ENCODE results near the gene GAST. TPM values are rescaled to one million over a fixed set of nuclear protein-coding genes. Genes with fewer than 3 reads are reported as not detected.

The GAST gene
- total and polyA plus RNA-seq, 10 donors, result not detected

DNA sequence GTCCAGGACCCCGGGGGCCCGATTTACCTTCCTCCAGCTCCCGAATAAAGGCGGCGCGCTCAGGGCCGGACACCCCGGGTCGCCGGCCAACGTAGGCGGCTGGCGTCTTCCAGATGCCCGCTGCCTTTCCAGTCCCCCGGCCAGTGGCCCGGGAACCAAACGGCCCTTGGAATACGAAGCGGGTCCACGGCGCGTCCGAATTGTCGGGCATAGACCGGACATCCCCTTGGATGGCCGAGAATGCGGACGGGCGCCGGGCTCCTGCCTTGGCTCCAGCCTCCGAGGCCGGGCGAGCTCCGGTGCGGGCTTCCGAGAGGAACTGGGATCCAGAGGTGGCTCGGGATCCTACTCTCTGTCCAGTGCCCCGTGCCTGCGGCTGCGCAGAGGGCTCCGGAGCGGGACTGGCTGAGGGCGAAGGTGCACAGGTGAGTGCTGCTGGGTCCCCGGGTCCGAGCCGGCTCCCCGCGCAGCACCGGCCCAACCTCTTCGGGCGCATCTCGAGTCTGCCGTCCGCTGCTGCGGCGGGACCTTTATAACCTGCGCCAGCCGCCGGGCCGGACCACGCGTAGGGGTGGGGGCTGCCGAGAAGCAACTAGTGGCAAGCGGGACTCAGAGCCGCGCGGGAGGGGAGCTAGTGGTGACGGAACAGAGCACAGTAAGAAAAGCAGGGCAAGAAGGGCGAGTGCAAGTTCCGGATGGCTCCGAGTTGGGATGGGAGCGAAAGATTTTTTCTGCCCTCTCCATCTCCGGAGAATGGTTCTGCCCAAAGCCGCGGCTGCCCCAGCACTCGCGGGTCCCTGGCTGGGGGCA lies 22.2 kb downstream of the GAST start, which contains the start of gene HAP1:
TSS of gene HAP1 (minus strand) at position 505 of the 810 bp plus-strand sequence. CDS start at position 496, 9 bp downstream.
- no peak for DNase-seq
- H3K4me3 ChIP-seq, result peak within 1 kb of the TSS; percentile 28 to 71 (median 42)
- no peaks in the 10 kb centered on the region for H3K36me3 ChIP-seq
- H3K4me1 ChIP-seq, result peaks cover 5 to 50% (median 30%) of the 10 kb centered on the region in 6 donors
- H3K9me3 ChIP-seq, result no peaks in the 10 kb centered on the region
- 1 to 6% (median 1%) methylated on average over 39 to 77 of the region's 77 CpGs for WGBS, 5 donors
- intact Hi-C loops (cut with DNase I; ENCODE audit: low total_unique reads), result no loop called here
- no peak within 1 kb of the TSS for H3K27ac ChIP-seq
- peaks cover 5 to 68% (median 43%) of the 10 kb centered on the region in 7 donors for H3K27me3 ChIP-seq (replicated peaks in 1 of 7)
- TF ChIP-seq, protein P1, sequence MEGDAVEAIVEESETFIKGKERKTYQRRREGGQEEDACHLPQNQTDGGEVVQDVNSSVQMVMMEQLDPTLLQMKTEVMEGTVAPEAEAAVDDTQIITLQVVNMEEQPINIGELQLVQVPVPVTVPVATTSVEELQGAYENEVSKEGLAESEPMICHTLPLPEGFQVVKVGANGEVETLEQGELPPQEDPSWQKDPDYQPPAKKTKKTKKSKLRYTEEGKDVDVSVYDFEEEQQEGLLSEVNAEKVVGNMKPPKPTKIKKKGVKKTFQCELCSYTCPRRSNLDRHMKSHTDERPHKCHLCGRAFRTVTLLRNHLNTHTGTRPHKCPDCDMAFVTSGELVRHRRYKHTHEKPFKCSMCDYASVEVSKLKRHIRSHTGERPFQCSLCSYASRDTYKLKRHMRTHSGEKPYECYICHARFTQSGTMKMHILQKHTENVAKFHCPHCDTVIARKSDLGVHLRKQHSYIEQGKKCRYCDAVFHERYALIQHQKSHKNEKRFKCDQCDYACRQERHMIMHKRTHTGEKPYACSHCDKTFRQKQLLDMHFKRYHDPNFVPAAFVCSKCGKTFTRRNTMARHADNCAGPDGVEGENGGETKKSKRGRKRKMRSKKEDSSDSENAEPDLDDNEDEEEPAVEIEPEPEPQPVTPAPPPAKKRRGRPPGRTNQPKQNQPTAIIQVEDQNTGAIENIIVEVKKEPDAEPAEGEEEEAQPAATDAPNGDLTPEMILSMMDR (IDR thresholded peaks at IDR 0.05 in 8 of 11, conservative IDR thresholded peaks at IDR 0.05 in 3 of 11), result no peak
- TF ChIP-seq POLR2AphosphoS5 (IDR thresholded peaks at IDR 0.05), result peak; percentile 71 to 85 (median 81)
- TF ChIP-seq POLR2A (IDR thresholded peaks at IDR 0.05), result no peak

DNA sequence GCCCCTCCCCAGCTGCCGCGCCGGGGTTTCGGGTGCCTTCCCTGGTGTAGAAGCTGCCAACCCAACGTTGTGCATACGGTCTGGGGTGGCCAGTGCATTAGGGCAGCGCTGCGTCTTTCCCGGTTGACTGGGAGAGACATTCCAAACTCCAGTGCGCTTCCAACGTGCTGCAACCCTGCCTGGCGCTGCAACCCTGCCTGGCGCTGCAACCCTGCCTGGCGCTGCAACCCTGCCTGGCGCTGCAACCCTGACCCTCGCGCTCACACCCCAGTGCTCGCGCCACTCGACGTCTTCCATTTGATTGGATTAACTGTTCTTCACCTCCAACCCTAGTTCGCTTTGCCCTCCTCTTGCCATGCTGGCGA lies 22.8 kb downstream of the GAST start:
- intact Hi-C loops (cut with DNase I; ENCODE audit: low total_unique reads), result no loop called here
- Histone ChIP-seq H3K9me3 (no peaks in the 10 kb centered on the region), H3K36me3 (no peaks in the 10 kb centered on the region), H3K27ac (no peak overlapping the region), H3K27me3 (replicated peaks in 1 of 7) (peaks cover 5 to 68% (median 43%) of the 10 kb centered on the region in 7 donors), H3K4me1 (peaks cover 5 to 50% (median 30%) of the 10 kb centered on the region in 6 donors), H3K4me3 (peak overlapping the region; percentile 28 to 71 (median 42))
- TF ChIP-seq POLR2AphosphoS5 (IDR thresholded peaks at IDR 0.05) (no peak), POLR2A (IDR thresholded peaks at IDR 0.05) (no peak)
- TF ChIP-seq, protein P1 (IDR thresholded peaks at IDR 0.05 in 8 of 11, conservative IDR thresholded peaks at IDR 0.05 in 3 of 11), result no peak
- WGBS, 5 donors, result 5 to 11% (median 8%) methylated on average over 17 to 23 of the region's 23 CpGs
- no peak for DNase-seq

DNA sequence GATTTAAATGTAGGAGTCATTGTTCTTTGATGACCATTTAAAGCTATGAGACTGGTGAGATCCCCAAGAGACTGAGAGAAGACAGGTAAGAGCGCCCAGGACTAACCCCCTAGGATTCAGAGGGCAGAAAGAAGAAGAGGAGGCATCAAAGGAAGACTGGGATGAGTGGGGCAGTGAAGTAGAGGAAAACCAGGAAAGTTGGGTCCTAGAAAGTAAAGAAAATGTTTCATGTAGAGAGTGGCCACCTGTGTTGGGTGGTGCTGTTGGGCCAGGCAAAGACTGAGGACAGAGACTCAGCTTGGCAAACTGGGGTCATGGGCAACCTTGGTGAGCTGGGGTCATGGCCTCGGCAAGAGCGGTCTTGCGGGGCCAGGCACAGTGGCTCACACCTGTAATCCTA lies 23.6 kb downstream of the GAST start:
- peaks cover 5 to 68% (median 43%) of the 10 kb centered on the region in 7 donors for H3K27me3 ChIP-seq (replicated peaks in 1 of 7)
- H3K4me1 ChIP-seq, result peaks cover 5 to 43% (median 27%) of the 10 kb centered on the region in 6 donors
- no peaks in the 10 kb centered on the region for H3K36me3 ChIP-seq
- no peak for DNase-seq
- intact Hi-C loops (cut with DNase I; ENCODE audit: low total_unique reads), result no loop called here
- H3K4me3 ChIP-seq, result no peak overlapping the region
- TF ChIP-seq, protein P1 (IDR thresholded peaks at IDR 0.05 in 8 of 11, conservative IDR thresholded peaks at IDR 0.05 in 3 of 11), result no peak
- TF ChIP-seq POLR2AphosphoS5 (IDR thresholded peaks at IDR 0.05) (no peak), POLR2A (IDR thresholded peaks at IDR 0.05) (no peak)
- no peak overlapping the region for H3K27ac ChIP-seq
- WGBS, 5 donors, result 84 to 95% (median 87%) methylated on average over 4 of the region's 4 CpGs
- no peaks in the 10 kb centered on the region for H3K9me3 ChIP-seq

DNA sequence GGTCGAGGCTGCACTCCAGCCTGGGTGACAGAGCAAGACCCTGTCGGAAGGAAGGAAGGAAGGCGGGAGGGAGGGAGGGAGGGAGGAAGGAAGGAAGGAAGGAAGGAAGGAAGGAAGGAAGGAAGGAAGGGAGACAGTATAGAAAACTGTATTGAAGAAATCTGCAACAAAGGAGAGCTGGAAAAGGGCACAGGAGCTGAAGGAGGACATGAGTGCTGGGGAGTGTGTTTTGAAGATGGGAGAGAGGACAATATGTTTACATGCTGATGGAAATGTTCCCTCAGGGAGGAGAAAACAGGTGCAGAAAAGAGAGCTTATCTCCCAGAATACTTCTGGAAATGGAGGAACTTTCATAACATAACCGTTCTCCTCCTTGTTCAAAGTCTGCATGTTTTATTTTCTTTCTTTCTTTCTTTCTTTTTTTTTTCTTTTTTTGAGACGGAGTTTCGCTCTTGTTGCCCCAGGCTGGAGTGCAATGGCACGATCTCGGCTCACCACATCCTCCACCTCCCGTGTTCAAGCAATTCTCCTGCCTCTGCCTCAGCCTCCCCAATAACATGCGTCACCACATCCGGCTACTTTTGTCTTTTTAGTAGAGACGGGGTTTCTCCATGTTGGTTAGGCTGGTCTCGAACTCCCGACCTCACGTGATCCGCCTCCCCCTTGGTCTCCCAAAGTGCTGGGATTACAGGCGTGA lies 25.0 kb downstream of the GAST start:
- Histone ChIP-seq H3K4me3 (no peak overlapping the region), H3K9me3 (no peaks in the 10 kb centered on the region), H3K36me3 (no peaks in the 10 kb centered on the region), H3K27me3 (replicated peaks in 1 of 7) (peaks cover 5 to 59% (median 43%) of the 10 kb centered on the region in 7 donors), H3K27ac (no peak overlapping the region), H3K4me1 (peaks cover 5 to 32% (median 25%) of the 10 kb centered on the region in 6 donors)
- TF ChIP-seq POLR2AphosphoS5 (IDR thresholded peaks at IDR 0.05), result no peak
- no peak for TF ChIP-seq POLR2A (IDR thresholded peaks at IDR 0.05)
- TF ChIP-seq, protein P1 (IDR thresholded peaks at IDR 0.05 in 8 of 11, conservative IDR thresholded peaks at IDR 0.05 in 3 of 11), result no peak
- 61 to 77% (median 65%) methylated on average over 17 of the region's 17 CpGs for WGBS, 5 donors
- intact Hi-C loops (cut with DNase I; ENCODE audit: low total_unique reads), result no loop called here
- no peak for DNase-seq
